HL-60/S4 (cell line): ENCODE measurements around the gene AFAP1.

ENCODE experiments used
- in situ Hi-C: fragments of 300-500 bp; cut with MboI; formaldehyde crosslinking; loops from 2 replicates; pipeline ENCODE4 v1.14.3; 2022; ENCODE audit warnings: low sequenced_read_pairs

The AFAP1 gene

GRCh38 chr4:7763788-7764187 is 175.9 kb downstream of the AFAP1 start:
- in situ Hi-C loops: no loop called here

GRCh38 chr4:7763106-7763505 is 176.6 kb downstream of the AFAP1 start:
- in situ Hi-C loops: no loop called here

- in situ Hi-C loops: no loop called here
Measured at GRCh38 chr4:7762376-7763030, 177.2 kb downstream of the AFAP1 start.

GRCh38 chr4:7761720-7762119 is 177.9 kb downstream of the AFAP1 start:
- in situ Hi-C loops: no loop called here

- in situ Hi-C loops: no loop called here
Measured at GRCh38 chr4:7761312-7761711, 178.3 kb downstream of the AFAP1 start.

- in situ Hi-C loops: no loop called here
Measured at GRCh38 chr4:7760706-7761105, 179.0 kb downstream of the AFAP1 start.

GRCh38 chr4:7760228-7760627 is 179.4 kb downstream of the AFAP1 start:
- in situ Hi-C loops: no loop called here

- in situ Hi-C loops: no loop called here
Measured at GRCh38 chr4:7759635-7760034, 180.0 kb downstream of the AFAP1 start.

GRCh38 chr4:7759216-7759615 is 180.4 kb downstream of the AFAP1 start:
- in situ Hi-C loops: no loop called here

GRCh38 chr4:7758476-7758875 is 181.2 kb downstream of the AFAP1 start:
- in situ Hi-C loops: no loop called here

- in situ Hi-C loops: no loop called here
Measured at GRCh38 chr4:7757501-7758471, 181.9 kb downstream of the AFAP1 start.

- in situ Hi-C loops: no loop called here
Measured at GRCh38 chr4:7756561-7757355, 182.9 kb downstream of the AFAP1 start.

GRCh38 chr4:7756071-7756470 is 183.6 kb downstream of the AFAP1 start:
- in situ Hi-C loops: no loop called here

GRCh38 chr4:7755561-7755960 is 184.1 kb downstream of the AFAP1 start:
- in situ Hi-C loops: no loop called here

GRCh38 chr4:7754565-7755262 is 184.9 kb downstream of the AFAP1 start:
- in situ Hi-C loops: no loop called here

- in situ Hi-C loops: no loop called here
Measured at GRCh38 chr4:7753931-7754465, 185.7 kb downstream of the AFAP1 start.

GRCh38 chr4:7753271-7753670 is 186.4 kb downstream of the AFAP1 start:
- in situ Hi-C loops: no loop called here

- in situ Hi-C loops: no loop called here
Measured at GRCh38 chr4:7752649-7753048, 187.0 kb downstream of the AFAP1 start.

GRCh38 chr4:7750972-7751371 is 188.7 kb downstream of the AFAP1 start:
- in situ Hi-C loops: no loop called here

GRCh38 chr4:7750523-7750922 is 189.1 kb downstream of the AFAP1 start:
- in situ Hi-C loops: no loop called here
